HuH-7 (cell line): Measurements from ENCODE around the gene FXYD2.

Experiments
- DNase-seq: peaks from one replicate; pipeline ENCODE4 v3.0.0; 2011; ENCODE audit warnings: low spot score

FXYD2 gene

GRCh38 chr11:117835576-117835975 lies 11.0 kb upstream of the FXYD2 start:
- DNase-seq: no peak

GRCh38 chr11:117834838-117835443 lies 10.4 kb upstream of the FXYD2 start:
- DNase-seq: no peak

- no peak for DNase-seq
These were observed 9.7 kb upstream of the FXYD2 start for GRCh38 chr11:117834068-117834810.

GRCh38 chr11:117833401-117833891 lies 8.9 kb upstream of the FXYD2 start:
- DNase-seq: no peak

GRCh38 chr11:117832511-117832910 lies 8.0 kb upstream of the FXYD2 start:
- DNase-seq: no peak

GRCh38 chr11:117831661-117832415 lies 7.3 kb upstream of the FXYD2 start:
- DNase-seq: no peak

GRCh38 chr11:117830674-117831351 lies 6.3 kb upstream of the FXYD2 start:
- no peak for DNase-seq

- DNase-seq: no peak
These were observed 5.5 kb upstream of the FXYD2 start for GRCh38 chr11:117830072-117830471.

- no peak for DNase-seq
These were observed 4.8 kb upstream of the FXYD2 start for GRCh38 chr11:117829369-117829725.

- DNase-seq: no peak
These were observed 4.2 kb upstream of the FXYD2 start for GRCh38 chr11:117828611-117829368.

GRCh38 chr11:117827521-117828511 lies 3.3 kb upstream of the FXYD2 start:
- DNase-seq: no peak

GRCh38 chr11:117826832-117827231 lies 2.3 kb upstream of the FXYD2 start:
- DNase-seq: no peak

- no peak for DNase-seq
These were observed 1.6 kb upstream of the FXYD2 start for GRCh38 chr11:117826190-117826570.

- DNase-seq: no peak
These were observed 1.1 kb upstream of the FXYD2 start for GRCh38 chr11:117825538-117826189.

GRCh38 chr11:117823946-117824420 lies 561 bp downstream of the FXYD2 start:
- no peak for DNase-seq

- no peak for DNase-seq
These were observed 1.1 kb downstream of the FXYD2 start for GRCh38 chr11:117823294-117823945.

- peak; percentile 62 for DNase-seq
These were observed 2.2 kb downstream of the FXYD2 start for GRCh38 chr11:117822074-117823033.

GRCh38 chr11:117821431-117821830 lies 3.1 kb downstream of the FXYD2 start:
- DNase-seq: no peak
